CD1c-positive myeloid dendritic cell (primary cell): ENCODE results near the gene FBXO34.
A peak's percentile ranks its signal among the peaks of the same experiment; 100 is the strongest.
"Not testable (repeated sequence)": the region's sequence is repeated elsewhere in the genome, so short reads cannot be mapped to it uniquely, and the experiment has no call there.

Source experiments
- DNase-seq: peaks from one replicate; pipeline ENCODE4 v3.0.0-alpha.2; 2016; ENCODE audit errors: extremely low spot score

The FBXO34 gene

DNA sequence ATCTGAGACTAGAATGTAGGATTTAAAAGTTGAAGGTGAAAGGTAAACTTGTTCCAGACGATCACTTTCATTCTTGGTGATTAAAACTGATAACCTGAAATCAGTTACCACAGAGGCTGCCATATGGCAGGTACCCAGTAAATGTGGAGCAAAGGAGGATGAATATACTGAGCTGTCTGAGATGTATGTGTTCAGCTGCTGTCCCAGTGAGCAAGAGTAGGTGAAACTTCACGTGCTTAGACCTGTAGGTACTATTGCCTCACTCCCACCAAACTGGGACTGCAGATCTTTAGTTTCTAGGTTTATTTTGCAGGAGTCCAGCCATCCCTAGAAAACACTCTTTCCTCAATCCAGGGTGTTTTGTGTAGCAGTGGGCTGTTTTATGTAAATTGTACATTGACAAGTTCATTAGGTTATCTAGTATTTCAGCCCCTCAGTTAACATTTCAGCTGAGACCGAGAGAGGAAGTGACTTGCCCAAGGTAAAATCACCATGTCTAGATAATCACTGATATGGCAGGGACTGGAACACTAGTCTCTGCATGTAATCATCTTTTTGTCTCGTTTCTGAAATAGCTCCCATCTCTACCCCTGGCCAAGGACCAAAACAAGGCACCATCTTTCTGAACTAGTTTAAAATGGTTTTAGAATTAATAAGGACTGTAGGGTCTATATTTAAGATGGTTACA, 77.7 kb downstream of the FBXO34 start:
- DNase-seq: no peak

GRCh38 chr14:55349565-55349964, 78.3 kb downstream of the FBXO34 start:
- DNase-seq: no peak

DNA sequence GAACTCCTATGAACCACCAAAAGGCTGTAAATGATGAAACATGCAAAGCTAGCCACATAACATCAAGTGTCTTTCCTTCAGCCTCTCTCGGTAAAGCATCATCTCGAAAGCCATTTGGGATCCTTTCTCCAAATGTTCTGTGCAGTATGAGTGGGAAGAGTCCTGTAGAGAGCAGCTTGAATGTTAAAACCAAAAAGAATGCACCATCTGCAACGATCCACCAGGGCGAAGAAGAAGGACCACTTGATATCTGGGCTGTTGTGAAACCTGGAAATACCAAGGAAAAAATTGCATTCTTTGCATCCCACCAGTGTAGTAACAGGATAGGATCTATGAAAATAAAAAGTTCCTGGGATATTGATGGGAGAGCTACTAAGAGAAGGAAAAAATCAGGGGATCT, 79.2 kb downstream of the FBXO34 start:
- no peak for DNase-seq

- no peak for DNase-seq
Observed at GRCh38 chr14:55351111-55351510, 79.9 kb downstream of the FBXO34 start.

DNA sequence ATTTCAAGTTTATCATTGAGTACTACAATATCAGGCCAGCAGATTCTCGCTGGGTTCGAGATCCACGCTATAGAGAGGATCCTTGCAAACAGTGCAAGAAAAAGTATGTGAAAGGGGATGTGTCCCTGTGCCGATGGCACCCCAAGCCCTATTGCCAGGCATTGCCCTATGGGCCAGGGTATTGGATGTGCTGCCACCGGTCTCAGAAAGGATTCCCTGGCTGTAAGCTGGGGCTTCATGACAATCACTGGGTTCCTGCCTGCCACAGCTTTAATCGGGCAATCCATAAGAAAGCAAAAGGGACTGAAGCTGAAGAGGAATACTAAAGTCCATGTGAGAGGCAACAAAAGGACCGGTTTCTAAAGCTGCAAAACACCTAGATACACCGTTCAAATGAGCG, 81.0 kb downstream of the FBXO34 start:
- no peak for DNase-seq

GRCh38 chr14:55353686-55354467, 82.7 kb downstream of the FBXO34 start:
- no peak for DNase-seq

GRCh38 chr14:55354500-55354899, 83.3 kb downstream of the FBXO34 start:
- peak; percentile 57 for DNase-seq

DNA sequence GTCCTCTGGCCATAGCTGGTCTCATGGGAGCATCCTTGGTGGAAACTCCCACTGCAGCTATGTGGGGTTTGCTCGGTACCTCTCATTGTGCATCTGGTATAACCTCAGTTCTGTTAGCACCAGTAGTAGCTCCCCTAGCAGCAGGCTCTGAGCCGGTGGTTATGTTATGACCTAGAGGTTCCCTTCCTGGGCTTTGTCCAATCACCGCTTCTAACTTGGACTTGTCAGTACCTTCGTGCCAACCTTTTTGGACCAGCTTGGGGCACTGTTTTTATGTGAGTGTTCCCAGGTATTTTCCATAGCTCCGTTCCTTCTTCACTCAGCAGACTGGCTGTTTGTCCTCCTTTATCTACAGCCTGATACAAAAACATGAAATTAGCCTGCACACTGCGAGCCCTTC, 84.7 kb downstream of the FBXO34 start:
- DNase-seq: no peak

- DNase-seq: no peak
Observed at GRCh38 chr14:55356913-55357312, 85.7 kb downstream of the FBXO34 start.

DNA sequence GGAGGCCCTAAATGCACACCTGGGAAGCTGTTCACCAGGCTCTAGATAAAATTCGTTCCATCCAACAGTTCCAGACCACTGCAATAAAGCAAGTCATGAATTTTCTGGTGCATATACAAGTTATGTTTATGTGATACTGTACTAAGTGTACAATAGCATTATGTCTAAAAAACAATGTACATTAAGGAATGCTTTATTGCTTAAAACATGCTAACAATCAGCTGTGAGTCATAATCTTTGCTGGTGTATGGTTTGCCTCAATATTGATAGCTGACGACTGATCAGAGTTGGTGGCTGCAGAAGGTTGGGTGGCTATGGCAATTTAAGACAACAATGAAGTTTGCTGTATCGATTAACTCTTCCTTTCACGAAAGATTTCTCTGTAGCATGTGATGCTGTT, 88.1 kb downstream of the FBXO34 start:
- DNase-seq: no peak

DNA sequence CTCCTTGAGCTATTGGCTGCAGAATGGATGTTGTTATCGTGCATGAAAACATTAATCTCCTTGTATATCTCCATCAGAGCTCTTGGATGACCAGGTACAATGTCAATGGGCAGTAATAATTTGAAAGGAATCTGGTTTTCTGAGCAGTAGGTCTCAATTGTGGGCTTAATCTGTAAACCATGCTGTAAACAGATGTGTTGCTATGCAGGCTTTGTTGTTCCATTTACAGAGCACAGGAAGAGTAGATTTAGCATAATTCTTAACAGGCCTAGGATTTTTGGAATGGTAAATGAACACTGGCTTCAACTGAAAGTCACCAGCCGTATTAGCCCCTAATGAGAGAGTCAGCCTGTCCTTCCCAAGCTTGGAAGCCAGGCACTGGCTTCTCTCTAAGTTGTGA, 90.0 kb downstream of the FBXO34 start:
- DNase-seq: no peak

GRCh38 chr14:55366271-55366670, 95.0 kb downstream of the FBXO34 start:
- no peak for DNase-seq

DNA sequence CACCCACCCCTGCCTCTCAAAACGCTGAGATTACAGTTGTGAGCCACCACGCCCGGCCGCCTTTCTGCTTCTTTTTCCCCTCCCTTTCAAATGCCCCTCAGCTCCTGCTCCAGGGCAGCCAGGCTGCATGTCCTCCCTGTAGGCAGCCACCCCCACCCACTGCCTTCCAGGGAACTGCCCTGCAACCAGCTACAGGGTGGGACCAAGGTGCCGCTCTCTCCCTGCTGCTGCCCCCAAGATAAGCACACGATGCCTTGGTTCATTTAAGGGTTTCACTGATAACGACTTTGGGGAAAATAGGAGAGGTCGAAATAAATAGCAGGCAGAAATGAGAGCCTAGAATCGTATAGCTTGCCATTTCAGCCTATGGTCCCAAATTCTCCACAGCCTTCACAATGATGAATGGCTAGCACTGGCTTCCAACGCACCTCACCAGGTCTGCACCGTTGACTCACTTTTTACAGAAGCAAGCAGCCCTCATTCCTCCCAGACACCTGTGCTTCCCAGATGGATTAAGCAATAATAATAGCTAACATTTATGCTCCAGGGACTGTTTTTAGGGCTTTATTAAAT, 99.7 kb downstream of the FBXO34 start:
- no peak for DNase-seq

- no peak for DNase-seq
Observed at GRCh38 chr14:55372423-55372822, 101.2 kb downstream of the FBXO34 start.

DNA sequence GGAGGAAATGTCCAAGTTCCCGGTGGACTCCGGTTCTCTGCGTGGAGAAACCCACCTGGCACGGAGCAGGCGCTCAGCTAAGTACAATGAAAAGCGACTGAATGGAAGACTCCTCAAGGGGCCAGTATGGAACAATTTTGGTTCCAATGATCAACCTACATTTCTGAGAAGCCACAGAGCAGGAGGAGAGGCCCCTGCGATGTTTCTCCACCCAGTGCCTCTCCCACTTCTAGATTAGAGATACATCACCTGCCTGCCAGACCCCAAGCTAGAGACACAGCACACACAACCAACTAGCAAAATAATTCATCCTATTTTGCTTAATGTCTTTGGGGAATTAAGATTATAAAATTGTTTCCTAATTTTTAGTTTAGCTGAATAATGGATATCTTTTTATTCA, 101.6 kb downstream of the FBXO34 start:
- DNase-seq: no peak

DNA sequence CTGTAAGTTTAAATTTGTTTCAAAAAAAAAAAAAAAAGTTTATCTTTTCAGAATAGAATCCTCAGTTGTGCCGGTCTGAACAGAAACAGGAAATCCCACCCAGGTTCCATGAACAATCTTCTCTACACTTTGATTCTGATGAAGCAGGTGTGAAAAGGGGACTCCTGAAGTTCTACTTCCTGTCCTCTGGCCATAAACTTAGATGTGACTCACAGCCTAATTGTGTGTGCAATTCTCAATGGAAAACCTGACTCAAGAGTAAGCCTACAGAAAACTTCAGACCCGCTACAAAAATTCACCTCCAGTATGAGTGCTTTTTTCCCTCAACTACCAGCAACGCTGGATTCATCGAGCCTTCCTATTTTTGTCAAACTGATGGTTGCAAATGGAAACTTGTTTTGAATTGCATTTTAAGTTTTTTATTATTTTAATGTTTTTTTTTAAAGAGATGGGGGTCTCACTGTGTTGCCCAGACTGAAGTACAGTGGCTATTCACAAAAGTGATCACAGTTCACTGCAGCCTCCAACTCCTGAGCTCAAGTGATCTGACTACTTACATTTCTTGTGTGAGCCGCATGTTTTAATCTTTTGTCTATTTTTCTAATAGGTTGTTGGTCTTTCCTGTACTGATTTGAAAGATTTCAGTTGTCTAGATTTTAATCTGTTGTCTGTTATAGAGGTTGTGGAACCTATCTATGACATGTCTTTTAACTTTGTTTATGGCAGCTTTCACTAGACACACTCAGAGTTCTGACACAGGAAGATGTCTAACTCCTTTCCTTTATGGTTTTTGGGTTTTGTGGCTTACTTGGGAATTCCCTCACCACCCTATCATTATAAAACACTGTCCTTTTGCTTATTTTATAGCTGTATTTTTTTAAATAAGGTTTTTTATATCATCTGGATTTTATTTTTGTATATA, 102.8 kb downstream of the FBXO34 start:
- peak; percentile 18 for DNase-seq

- no peak for DNase-seq
Observed at GRCh38 chr14:55374771-55375170, 103.5 kb downstream of the FBXO34 start.

DNA sequence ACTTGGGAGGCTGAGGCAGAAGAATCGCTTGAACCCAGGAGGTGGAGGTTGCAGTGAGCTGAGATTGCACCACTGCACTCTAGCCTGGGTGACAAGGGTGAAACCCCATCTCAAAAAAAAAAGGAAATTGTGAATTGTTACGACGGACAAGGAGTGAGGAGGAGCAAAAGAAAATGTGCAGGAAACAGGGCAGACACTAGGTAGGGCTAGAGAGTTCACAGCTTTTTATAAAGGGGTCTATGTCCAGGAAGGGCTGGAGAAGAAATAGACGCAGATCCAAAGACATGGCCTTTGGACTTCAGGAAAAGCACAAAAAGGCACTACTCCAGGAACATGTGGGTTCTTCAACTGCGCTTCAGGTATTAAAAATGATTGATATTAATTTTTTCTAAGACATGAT, 106.0 kb downstream of the FBXO34 start:
- no peak for DNase-seq

DNA sequence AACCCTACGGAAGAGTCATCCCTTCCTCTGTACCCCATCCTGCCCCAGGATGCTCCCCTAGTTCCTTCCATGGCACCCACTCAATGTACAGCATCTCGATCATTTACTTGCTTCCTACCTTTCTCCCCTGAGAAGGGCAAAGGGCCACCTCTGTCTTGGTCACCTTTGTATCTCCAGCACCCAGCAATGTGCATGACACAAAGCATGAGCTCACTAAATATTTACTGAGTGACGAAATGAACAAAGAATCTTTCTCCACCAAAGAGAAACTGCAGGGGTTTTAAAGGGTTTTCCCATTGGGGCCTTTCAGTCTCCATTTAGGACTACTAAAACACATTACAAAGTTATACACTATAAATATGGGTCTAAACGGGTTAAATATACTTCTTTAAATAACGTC, 109.8 kb downstream of the FBXO34 start:
- DNase-seq: no peak

DNA sequence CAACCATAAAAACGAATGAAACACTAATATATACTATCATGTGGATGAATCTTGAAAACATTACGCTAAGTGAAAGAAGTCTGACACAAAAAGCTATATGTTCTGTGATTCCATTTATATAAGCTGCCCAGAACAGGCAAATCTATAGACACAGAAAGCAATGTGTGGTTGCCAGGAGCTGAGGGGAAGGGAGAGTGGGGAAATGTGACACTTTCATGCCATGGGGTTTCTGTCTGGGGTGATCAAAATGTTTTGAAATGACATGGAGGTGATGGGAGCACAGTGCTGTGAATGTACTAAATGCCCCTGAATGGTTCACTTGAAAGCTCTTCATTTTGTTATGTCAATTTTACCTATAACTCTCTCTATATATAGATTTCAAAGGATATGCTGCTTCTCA, 110.3 kb downstream of the FBXO34 start:
- DNase-seq: no peak

DNA sequence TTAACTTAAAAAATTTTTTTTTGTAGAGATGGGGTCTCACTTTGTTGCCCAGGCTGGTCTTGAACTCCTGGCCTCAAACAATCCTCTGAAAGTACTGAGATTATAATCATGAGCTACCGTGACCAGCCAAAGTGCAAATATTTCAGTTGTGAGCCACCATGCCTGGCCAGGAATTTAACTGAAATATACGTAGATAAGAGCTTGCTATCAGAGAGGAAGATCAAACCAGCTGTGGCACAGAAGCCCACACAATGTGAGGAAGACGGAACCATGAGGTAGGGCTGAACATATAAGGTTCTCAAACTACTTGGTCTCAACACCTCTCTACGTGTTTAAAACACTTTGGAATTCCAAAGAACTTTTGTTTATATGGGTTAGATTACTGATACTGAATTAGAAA, 111.3 kb downstream of the FBXO34 start:
- DNase-seq: no peak

DNA sequence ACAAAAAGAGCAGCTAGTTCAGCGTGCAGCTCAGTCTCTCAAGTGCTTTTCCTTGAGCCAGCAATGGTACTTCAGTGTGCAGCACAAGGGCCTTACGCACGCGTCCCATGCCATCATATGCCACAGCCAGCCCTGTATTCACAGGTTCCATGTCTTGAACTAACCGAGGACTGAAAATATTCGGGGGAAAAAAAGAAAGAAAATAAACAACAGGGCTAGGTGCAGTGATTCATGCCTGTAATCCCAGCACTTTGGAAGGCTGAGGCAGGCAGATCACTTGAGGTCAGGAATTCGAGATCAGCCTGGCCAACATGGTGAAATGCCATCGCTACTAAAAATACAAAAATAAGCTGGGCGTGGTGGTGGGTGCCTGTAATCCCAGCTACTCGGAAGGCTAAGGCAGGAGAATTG, 111.8 kb downstream of the FBXO34 start:
- DNase-seq: not testable (repeated sequence)
